ENCODE results near the gene SCAMP3.
"Not testable (repeated sequence)": the region's sequence is repeated elsewhere in the genome, so short reads cannot be mapped to it uniquely, and the experiment has no call there.

Gene SCAMP3

GRCh38 chr1:155220211-155220965 is 41.8 kb downstream of the SCAMP3 start:
- H3K4me1 Mint-ChIP-seq (ENCODE audit: low read depth) = peaks cover 67% of the 10 kb centered on the region
- H3K9me3 Mint-ChIP-seq; intact Hi-C loops (cut with micrococcal nuclease); H3K4me3 Mint-ChIP-seq; H3K27me3 Mint-ChIP-seq; H3K36me3 Mint-ChIP-seq (ENCODE audit: low read depth): not testable (repeated sequence)
- peak overlapping the region; percentile 77 for H3K27ac Mint-ChIP-seq

- no peaks in the 10 kb centered on the region for H3K9me3 Mint-ChIP-seq
- no peak overlapping the region for H3K4me3 Mint-ChIP-seq
- intact Hi-C loops (cut with micrococcal nuclease) = no loop called here
- peaks cover 12% of the 10 kb centered on the region for H3K36me3 Mint-ChIP-seq (ENCODE audit: low read depth)
- peaks cover 67% of the 10 kb centered on the region for H3K4me1 Mint-ChIP-seq (ENCODE audit: low read depth)
- H3K27ac Mint-ChIP-seq = peak overlapping the region; percentile 77
- no peaks in the 10 kb centered on the region for H3K27me3 Mint-ChIP-seq
Measured at GRCh38 chr1:155219592-155220031, 42.5 kb downstream of the SCAMP3 start.

- Mint-ChIP-seq H3K27ac (peak overlapping the region; percentile 77), H3K4me1 (ENCODE audit: low read depth) (peaks cover 62% of the 10 kb centered on the region), H3K4me3 (no peak overlapping the region), H3K36me3 (ENCODE audit: low read depth) (peaks cover 12% of the 10 kb centered on the region), H3K27me3 (no peaks in the 10 kb centered on the region), H3K9me3 (no peaks in the 10 kb centered on the region)
- intact Hi-C loops (cut with micrococcal nuclease) = no loop called here
Measured at GRCh38 chr1:155218854-155219591, 43.1 kb downstream of the SCAMP3 start.

- H3K4me3 Mint-ChIP-seq; H3K27me3 Mint-ChIP-seq; H3K27ac Mint-ChIP-seq; intact Hi-C loops (cut with micrococcal nuclease); H3K9me3 Mint-ChIP-seq: not testable (repeated sequence)
- Mint-ChIP-seq H3K36me3 (ENCODE audit: low read depth) (peaks cover 39% of the 10 kb centered on the region), H3K4me1 (ENCODE audit: low read depth) (peaks cover 52% of the 10 kb centered on the region)
Measured at GRCh38 chr1:155214702-155215101, 47.5 kb downstream of the SCAMP3 start.

GRCh38 chr1:155212051-155212440 is 50.1 kb downstream of the SCAMP3 start:
- Mint-ChIP-seq H3K36me3 (ENCODE audit: low read depth) (peaks cover 44% of the 10 kb centered on the region), H3K4me1 (ENCODE audit: low read depth) (peaks cover 58% of the 10 kb centered on the region), H3K27ac (peak overlapping the region; percentile 97)
- H3K27me3 Mint-ChIP-seq; H3K9me3 Mint-ChIP-seq; H3K4me3 Mint-ChIP-seq; intact Hi-C loops (cut with micrococcal nuclease): not testable (repeated sequence)

GRCh38 chr1:155211381-155212050 is 50.6 kb downstream of the SCAMP3 start:
- H3K27me3 Mint-ChIP-seq; H3K9me3 Mint-ChIP-seq; H3K4me3 Mint-ChIP-seq; intact Hi-C loops (cut with micrococcal nuclease): not testable (repeated sequence)
- Mint-ChIP-seq H3K4me1 (ENCODE audit: low read depth) (peaks cover 64% of the 10 kb centered on the region), H3K36me3 (ENCODE audit: low read depth) (peaks cover 40% of the 10 kb centered on the region), H3K27ac (peak overlapping the region; percentile 97)

- H3K4me3 Mint-ChIP-seq = peak overlapping the region; percentile 5
- H3K9me3 Mint-ChIP-seq = no peaks in the 10 kb centered on the region
- H3K36me3 Mint-ChIP-seq (ENCODE audit: low read depth) = peaks cover 39% of the 10 kb centered on the region
- intact Hi-C loops (cut with micrococcal nuclease) = no loop called here
- H3K4me1 Mint-ChIP-seq (ENCODE audit: low read depth) = peaks cover 60% of the 10 kb centered on the region
- no peaks in the 10 kb centered on the region for H3K27me3 Mint-ChIP-seq
- peak overlapping the region; percentile 97 for H3K27ac Mint-ChIP-seq
Measured at GRCh38 chr1:155210314-155211104, 51.7 kb downstream of the SCAMP3 start.

- Mint-ChIP-seq H3K4me1 (ENCODE audit: low read depth) (peaks cover 51% of the 10 kb centered on the region), H3K36me3 (ENCODE audit: low read depth) (peaks cover 32% of the 10 kb centered on the region), H3K27me3 (no peaks in the 10 kb centered on the region), H3K27ac (peak overlapping the region; percentile 97), H3K4me3 (peak overlapping the region; percentile 94), H3K9me3 (no peaks in the 10 kb centered on the region)
- intact Hi-C loops (cut with micrococcal nuclease) = loop anchor here (2.0 to 5.0 kb wide), 2 partner anchors 17 to 33 kb away; a partner anchor contains a TSS
Measured at GRCh38 chr1:155209312-155209721, 52.8 kb downstream of the SCAMP3 start.

- Mint-ChIP-seq H3K36me3 (ENCODE audit: low read depth) (peaks cover 32% of the 10 kb centered on the region), H3K4me3 (peak within 1 kb of the TSS; percentile 94), H3K9me3 (no peaks in the 10 kb centered on the region)
Measured at GRCh38 chr1:155208541-155209311, 53.4 kb downstream of the SCAMP3 start, which contains the start of gene MTX1. MTX1 (plus strand) TSS chr1:155208695; CDS start chr1:155208805, 110 bp downstream.

GRCh38 chr1:155207806-155208540 is 54.2 kb downstream of the SCAMP3 start, which contains the start of gene THBS3:
THBS3 (minus strand) TSS chr1:155207897; CDS start chr1:155207876, 21 bp downstream.
- intact Hi-C loops (cut with micrococcal nuclease) = loop anchor here (2.0 to 5.0 kb wide), 2 partner anchors 19 to 34 kb away; a partner anchor contains a TSS
- peaks cover 32% of the 10 kb centered on the region for H3K36me3 Mint-ChIP-seq (ENCODE audit: low read depth)
- peak within 1 kb of the TSS; percentile 97 for H3K27ac Mint-ChIP-seq
- H3K4me3 Mint-ChIP-seq = peak within 1 kb of the TSS; percentile 94
- H3K27me3 Mint-ChIP-seq = peaks cover 4% of the 10 kb centered on the region
- H3K9me3 Mint-ChIP-seq = no peaks in the 10 kb centered on the region
- H3K4me1 Mint-ChIP-seq (ENCODE audit: low read depth) = peaks cover 51% of the 10 kb centered on the region

More at GRCh38 chr1:155208541-155209311, 53.4 kb downstream of the SCAMP3 start, which contains the start of gene MTX1:
- intact Hi-C loops (cut with micrococcal nuclease) = loop anchor here (2.0 to 5.0 kb wide), 2 partner anchors 18 to 34 kb away; a partner anchor contains a TSS
- peak within 1 kb of the TSS; percentile 97 for H3K27ac Mint-ChIP-seq
- H3K4me1 Mint-ChIP-seq (ENCODE audit: low read depth) = peaks cover 51% of the 10 kb centered on the region
- H3K27me3 Mint-ChIP-seq = no peaks in the 10 kb centered on the region

GRCh38 chr1:155206891-155207805 is 55.0 kb downstream of the SCAMP3 start:
- Mint-ChIP-seq H3K36me3 (ENCODE audit: low read depth) (peaks cover 24% of the 10 kb centered on the region), H3K4me3 (peak overlapping the region; percentile 45), H3K27ac (peak overlapping the region; percentile 97), H3K27me3 (peaks cover 7% of the 10 kb centered on the region), H3K9me3 (no peaks in the 10 kb centered on the region), H3K4me1 (ENCODE audit: low read depth) (peaks cover 51% of the 10 kb centered on the region)
- intact Hi-C loops (cut with micrococcal nuclease) = loop anchor here (5.0 kb wide), 1 partner anchor 35 kb away; a partner anchor contains a TSS
